ENCODE measurements around the gene HDGF. TPM values are rescaled to one million over a fixed set of nuclear protein-coding genes. Genes with fewer than 3 reads are reported as not detected.
A peak's percentile ranks its signal among the peaks of the same experiment; 100 is the strongest.

The HDGF gene
- total RNA-seq, 1 donor from 2014 or later: 107 TPM

GRCh38 chr1:156741481-156741983 lies 9.9 kb downstream of the HDGF start:
- ATAC-seq (ENCODE audit: low read depth) (no peak), DNase-seq (no peak)
- intact Hi-C loops (cut with micrococcal nuclease): loop anchor here (1.0 to 2.0 kb wide), 5 partner anchors 10 to 687 kb away; partner anchors contain the start of genes HDGF, ISG20L2, LAMTOR2 and MEF2D
- peaks cover 37% of the 10 kb centered on the region for H3K4me1 Mint-ChIP-seq
- ChIA-PET POLR2A (interaction anchor here (0.6 to 5.0 kb wide), 11 partner anchors 10 to 528 kb away, joined by 3 to 153 read pairs (median 7); partner anchors contain the start of genes HDGF, ISG20L2, MEF2D and METTL25B), CTCF (interaction anchor here (0.7 to 2.1 kb wide), 6 partner anchors 10 to 52 kb away, joined by 3 to 18 read pairs (median 7); partner anchors contain the start of genes CRABP2, HDGF and PRCC)
- H3K9me3 Mint-ChIP-seq: no peaks in the 10 kb centered on the region
- H3K4me3 Mint-ChIP-seq: peak overlapping the region; percentile 98
- H3K36me3 Mint-ChIP-seq (ENCODE audit: low read depth): peaks cover 72% of the 10 kb centered on the region
- no peak for TF ChIP-seq CTCF (IDR thresholded peaks at IDR 0.05)
- peak overlapping the region; percentile 97 for H3K27ac Mint-ChIP-seq
- H3K27me3 Mint-ChIP-seq: no peaks in the 10 kb centered on the region

- Mint-ChIP-seq H3K27ac (peak within 1 kb of the TSS; percentile 97), H3K4me1 (peaks cover 33% of the 10 kb centered on the region), H3K36me3 (ENCODE audit: low read depth) (peaks cover 74% of the 10 kb centered on the region), H3K27me3 (no peaks in the 10 kb centered on the region), H3K4me3 (peak within 1 kb of the TSS; percentile 98), H3K9me3 (no peaks in the 10 kb centered on the region)
- ATAC-seq (ENCODE audit: low read depth) (peak; percentile 89), DNase-seq (peak; percentile 87)
- TF ChIP-seq CTCF (IDR thresholded peaks at IDR 0.05): no peak
- ChIA-PET CTCF (interaction anchor here (0.7 to 2.1 kb wide), 6 partner anchors 11 to 51 kb away, joined by 3 to 18 read pairs (median 7); partner anchors contain the start of genes CRABP2, HDGF and PRCC), POLR2A (interaction anchor here (0.6 to 5.0 kb wide), 11 partner anchors 10 to 528 kb away, joined by 3 to 153 read pairs (median 7); partner anchors contain the start of genes HDGF, ISG20L2, MEF2D and METTL25B)
- intact Hi-C loops (cut with micrococcal nuclease): loop anchor here (1.0 to 2.0 kb wide), 5 partner anchors 10 to 687 kb away; partner anchors contain the start of genes HDGF, ISG20L2, LAMTOR2 and MEF2D
Measured at GRCh38 chr1:156740741-156741480, 10.6 kb downstream of the HDGF start, which contains the start of gene MRPL24. TSS of gene MRPL24 (minus strand) at chr1:156741088. CDS start at chr1:156738704, 2,384 bp downstream.

- intact Hi-C loops (cut with micrococcal nuclease): loop anchor here (2.0 kb wide), 1 partner anchor 239 kb away; the partner anchor contains the start of gene MEF2D
- Mint-ChIP-seq H3K27me3 (no peaks in the 10 kb centered on the region), H3K9me3 (no peaks in the 10 kb centered on the region), H3K36me3 (ENCODE audit: low read depth) (peaks cover 73% of the 10 kb centered on the region), H3K27ac (peak overlapping the region; percentile 97), H3K4me3 (peak overlapping the region; percentile 98), H3K4me1 (peaks cover 28% of the 10 kb centered on the region)
- no peak for ATAC-seq (ENCODE audit: low read depth)
- TF ChIP-seq CTCF (IDR thresholded peaks at IDR 0.05): no peak
- ChIA-PET CTCF (interaction anchor here (1.4 to 2.1 kb wide), 4 partner anchors 11 to 34 kb away, joined by 4 to 18 read pairs (median 13); partner anchors contain the start of genes CRABP2, HDGF and PRCC), POLR2A (interaction anchor here (1.0 to 5.0 kb wide), 8 partner anchors 11 to 527 kb away, joined by 3 to 153 read pairs (median 8); partner anchors contain the start of genes HDGF, ISG20L2, MEF2D and METTL25B)
- DNase-seq: no peak
Measured at GRCh38 chr1:156740237-156740740, 11.2 kb downstream of the HDGF start.

- TF ChIP-seq CTCF (IDR thresholded peaks at IDR 0.05): no peak
- DNase-seq (no peak), ATAC-seq (ENCODE audit: low read depth) (no peak)
- Mint-ChIP-seq H3K4me1 (peaks cover 28% of the 10 kb centered on the region), H3K9me3 (no peaks in the 10 kb centered on the region), H3K4me3 (peak overlapping the region; percentile 3), H3K27ac (no peak overlapping the region), H3K36me3 (ENCODE audit: low read depth) (peaks cover 65% of the 10 kb centered on the region), H3K27me3 (no peaks in the 10 kb centered on the region)
- POLR2A ChIA-PET: interaction anchor here (1.0 to 1.6 kb wide), 4 partner anchors 10 to 28 kb away, joined by 3 to 10 read pairs (median 4); partner anchors contain the start of genes ISG20L2, METTL25B and PRCC
- intact Hi-C loops (cut with micrococcal nuclease): no loop called here
- CTCF ChIA-PET: interaction anchor here (0.7 to 1.1 kb wide), 2 partner anchors 13 to 100 kb away, joined by 3 to 4 read pairs; no protein-coding TSS in a partner anchor
Measured at GRCh38 chr1:156738916-156739315, 12.6 kb downstream of the HDGF start.
